ENCODE results near the gene DCLK1. TPM values are rescaled to one million over a fixed set of nuclear protein-coding genes. Genes with fewer than 3 reads are reported as not detected.
A peak's percentile ranks its signal among the peaks of the same experiment; 100 is the strongest.

The DCLK1 gene
- total RNA-seq, 4 donors from 2014 or later: 4.4 to 102 (median 13.3) TPM

DNA sequence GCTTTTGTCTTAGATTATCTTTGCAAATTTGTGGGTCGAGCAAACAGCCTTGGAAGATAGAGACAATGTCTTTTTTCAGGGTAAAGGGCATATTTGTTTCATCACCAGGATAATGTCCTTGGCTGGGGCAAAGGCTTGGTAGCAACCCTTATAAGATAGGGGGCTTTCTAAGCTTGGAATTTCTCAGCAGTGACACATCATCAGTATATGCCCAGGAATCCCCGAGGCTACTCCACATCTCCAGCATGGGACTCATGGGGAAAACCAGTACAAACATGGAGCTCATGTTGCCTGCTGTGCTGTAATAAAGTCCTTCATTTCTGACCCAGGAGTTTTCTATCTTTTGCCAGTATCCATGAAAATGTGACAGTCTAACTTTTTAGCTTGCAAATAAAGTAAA lies 77.1 kb downstream of the DCLK1 start:
- DNase-seq: no peak
- H3K4me3 ChIP-seq: no peak overlapping the region
- intact Hi-C loops (cut with DNase I; ENCODE audit: low total_unique reads): no loop called here
- H3K36me3 ChIP-seq: no peaks in the 10 kb centered on the region
- no peak overlapping the region for H3K27ac ChIP-seq
- H3K9me3 ChIP-seq: no peaks in the 10 kb centered on the region
- H3K4me1 ChIP-seq: no peaks in the 10 kb centered on the region
- TF ChIP-seq POLR2A (IDR thresholded peaks at IDR 0.05): no peak
- TF ChIP-seq, protein P1, sequence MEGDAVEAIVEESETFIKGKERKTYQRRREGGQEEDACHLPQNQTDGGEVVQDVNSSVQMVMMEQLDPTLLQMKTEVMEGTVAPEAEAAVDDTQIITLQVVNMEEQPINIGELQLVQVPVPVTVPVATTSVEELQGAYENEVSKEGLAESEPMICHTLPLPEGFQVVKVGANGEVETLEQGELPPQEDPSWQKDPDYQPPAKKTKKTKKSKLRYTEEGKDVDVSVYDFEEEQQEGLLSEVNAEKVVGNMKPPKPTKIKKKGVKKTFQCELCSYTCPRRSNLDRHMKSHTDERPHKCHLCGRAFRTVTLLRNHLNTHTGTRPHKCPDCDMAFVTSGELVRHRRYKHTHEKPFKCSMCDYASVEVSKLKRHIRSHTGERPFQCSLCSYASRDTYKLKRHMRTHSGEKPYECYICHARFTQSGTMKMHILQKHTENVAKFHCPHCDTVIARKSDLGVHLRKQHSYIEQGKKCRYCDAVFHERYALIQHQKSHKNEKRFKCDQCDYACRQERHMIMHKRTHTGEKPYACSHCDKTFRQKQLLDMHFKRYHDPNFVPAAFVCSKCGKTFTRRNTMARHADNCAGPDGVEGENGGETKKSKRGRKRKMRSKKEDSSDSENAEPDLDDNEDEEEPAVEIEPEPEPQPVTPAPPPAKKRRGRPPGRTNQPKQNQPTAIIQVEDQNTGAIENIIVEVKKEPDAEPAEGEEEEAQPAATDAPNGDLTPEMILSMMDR (IDR thresholded peaks at IDR 0.05): no peak
- H3K27me3 ChIP-seq: no peaks in the 10 kb centered on the region

DNA sequence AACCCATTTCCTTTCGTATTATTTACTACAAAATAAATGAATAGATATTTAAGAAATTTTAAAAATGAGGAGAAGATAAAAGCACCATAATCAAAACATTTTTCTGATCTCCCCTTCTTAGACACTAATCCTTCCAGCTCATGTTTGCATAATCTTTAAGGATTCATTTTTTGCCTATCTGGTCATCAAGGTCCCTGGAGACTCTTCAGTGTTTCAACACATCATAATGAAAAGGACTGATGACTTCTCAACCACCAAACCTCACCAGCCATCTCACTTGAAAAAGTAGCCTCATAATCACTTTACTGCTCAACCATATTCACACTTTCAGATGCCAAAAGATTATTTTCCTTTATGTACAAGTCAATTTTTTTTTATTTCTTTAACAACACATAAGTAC lies 80.1 kb downstream of the DCLK1 start:
- no peaks in the 10 kb centered on the region for H3K9me3 ChIP-seq
- H3K4me1 ChIP-seq: no peaks in the 10 kb centered on the region
- no peaks in the 10 kb centered on the region for H3K36me3 ChIP-seq
- DNase-seq: no peak
- H3K27me3 ChIP-seq: no peaks in the 10 kb centered on the region
- intact Hi-C loops (cut with DNase I; ENCODE audit: low total_unique reads): no loop called here
- TF ChIP-seq POLR2A (IDR thresholded peaks at IDR 0.05): no peak
- TF ChIP-seq, protein P1 (IDR thresholded peaks at IDR 0.05): no peak
- no peak overlapping the region for H3K27ac ChIP-seq
- no peak overlapping the region for H3K4me3 ChIP-seq

DNA sequence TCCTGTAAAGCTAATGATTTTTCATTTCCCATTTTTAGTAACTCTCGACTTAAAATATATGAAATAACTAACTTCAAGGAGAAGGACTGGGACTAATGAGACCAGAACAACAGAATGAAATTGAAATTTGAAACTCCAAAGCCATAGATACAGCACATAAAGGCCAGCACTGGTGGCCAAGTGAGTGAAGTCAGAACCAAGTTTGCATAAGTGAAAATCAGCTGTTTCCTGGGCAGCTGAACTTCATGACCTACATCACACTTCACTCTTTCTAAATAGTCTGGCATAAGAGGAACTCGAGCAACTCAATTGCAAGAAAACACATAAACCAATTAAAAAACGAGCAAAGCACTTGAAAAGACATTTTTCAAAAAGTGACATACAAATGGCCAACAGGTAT lies 84.5 kb downstream of the DCLK1 start:
- TF ChIP-seq, protein P1 (IDR thresholded peaks at IDR 0.05): no peak
- no peak for TF ChIP-seq POLR2A (IDR thresholded peaks at IDR 0.05)
- intact Hi-C loops (cut with DNase I; ENCODE audit: low total_unique reads): no loop called here

DNA sequence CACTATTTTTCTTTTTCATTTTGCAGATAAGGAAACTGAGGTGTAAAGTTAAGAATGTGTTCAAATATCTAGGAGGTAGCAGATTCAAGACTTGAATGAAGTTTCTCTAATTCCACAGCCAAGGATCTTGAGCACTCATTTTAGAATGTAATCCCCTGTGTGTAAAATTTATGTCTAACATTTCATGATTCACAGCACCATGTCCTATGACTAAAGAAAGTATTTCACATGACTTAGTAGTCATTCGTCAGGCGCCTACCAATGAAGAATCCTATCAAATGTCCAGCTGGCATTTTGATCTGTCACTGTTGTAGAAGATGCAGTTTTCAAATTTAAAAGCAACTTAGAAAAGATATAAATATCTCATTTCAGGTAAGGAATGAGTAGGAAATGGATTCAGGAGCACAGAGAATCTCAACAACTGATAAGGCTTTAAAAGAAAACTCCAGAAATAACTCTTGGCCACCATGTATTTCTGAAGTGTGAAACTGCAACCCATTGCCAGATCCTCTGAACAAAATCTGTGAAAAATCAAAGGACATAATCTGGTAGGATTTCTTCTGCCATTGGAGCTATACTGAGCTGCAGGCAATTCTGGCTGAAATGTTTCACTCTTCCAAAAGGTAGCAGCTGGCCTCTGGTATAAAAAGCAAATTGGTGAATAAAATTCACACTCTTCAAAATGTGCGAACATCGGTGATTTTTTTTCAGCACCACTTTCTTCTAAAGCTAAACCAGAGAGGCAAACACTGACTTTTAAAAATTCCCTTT lies 92.2 kb downstream of the DCLK1 start:
- Histone ChIP-seq H3K9me3 (no peaks in the 10 kb centered on the region), H3K4me3 (no peak overlapping the region), H3K4me1 (no peaks in the 10 kb centered on the region), H3K36me3 (no peaks in the 10 kb centered on the region), H3K27me3 (no peaks in the 10 kb centered on the region), H3K27ac (peak overlapping the region in 1 of 2 donors; percentile 24)
- intact Hi-C loops (cut with DNase I; ENCODE audit: low total_unique reads): no loop called here
- DNase-seq: no peak
- TF ChIP-seq POLR2A (IDR thresholded peaks at IDR 0.05): no peak
- TF ChIP-seq, protein P1 (IDR thresholded peaks at IDR 0.05): no peak

More for the DNA sequence above, 84.5 kb downstream of the DCLK1 start:
- no peaks in the 10 kb centered on the region for H3K27me3 ChIP-seq
- H3K27ac ChIP-seq: no peak overlapping the region
- H3K36me3 ChIP-seq: no peaks in the 10 kb centered on the region
- H3K9me3 ChIP-seq: no peaks in the 10 kb centered on the region
- no peak for DNase-seq
- no peak overlapping the region for H3K4me3 ChIP-seq
- H3K4me1 ChIP-seq: no peaks in the 10 kb centered on the region

DNA sequence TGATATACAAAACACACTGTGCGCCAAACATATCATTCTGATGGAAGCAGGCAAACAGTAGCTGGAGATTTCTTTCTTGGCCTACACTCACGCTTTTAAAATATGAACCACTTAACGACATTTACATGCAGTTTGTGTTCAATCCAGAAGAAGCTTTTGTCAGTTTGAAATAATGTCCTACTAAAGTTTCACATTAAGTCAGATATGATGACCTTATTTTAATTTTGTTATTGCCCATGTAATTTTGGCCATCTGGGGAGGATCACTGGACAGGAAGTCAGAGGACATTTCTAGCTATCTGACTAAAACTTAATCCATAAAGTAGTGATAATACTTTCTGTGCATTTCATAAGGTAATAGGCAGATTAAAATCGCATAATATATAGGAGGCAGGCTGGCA lies 98.1 kb downstream of the DCLK1 start:
- H3K9me3 ChIP-seq: no peaks in the 10 kb centered on the region
- no peaks in the 10 kb centered on the region for H3K4me1 ChIP-seq
- intact Hi-C loops (cut with DNase I; ENCODE audit: low total_unique reads): no loop called here
- no peak for DNase-seq
- no peak overlapping the region for H3K4me3 ChIP-seq
- H3K36me3 ChIP-seq: no peaks in the 10 kb centered on the region
- no peaks in the 10 kb centered on the region for H3K27me3 ChIP-seq
- TF ChIP-seq, protein P1 (IDR thresholded peaks at IDR 0.05): no peak
- TF ChIP-seq POLR2A (IDR thresholded peaks at IDR 0.05): no peak
- H3K27ac ChIP-seq: no peak overlapping the region

Data from uterus (tissue), 4 donors.